ENCODE data around the gene PEX26. TPM values are rescaled to one million over a fixed set of nuclear protein-coding genes. Genes with fewer than 3 reads are reported as not detected.
"Not testable (repeated sequence)": the region's sequence is repeated elsewhere in the genome, so short reads cannot be mapped to it uniquely, and the experiment has no call there.

Gene PEX26
- total RNA-seq, 1 donor from 2014 or later, result 9.4 TPM

DNA sequence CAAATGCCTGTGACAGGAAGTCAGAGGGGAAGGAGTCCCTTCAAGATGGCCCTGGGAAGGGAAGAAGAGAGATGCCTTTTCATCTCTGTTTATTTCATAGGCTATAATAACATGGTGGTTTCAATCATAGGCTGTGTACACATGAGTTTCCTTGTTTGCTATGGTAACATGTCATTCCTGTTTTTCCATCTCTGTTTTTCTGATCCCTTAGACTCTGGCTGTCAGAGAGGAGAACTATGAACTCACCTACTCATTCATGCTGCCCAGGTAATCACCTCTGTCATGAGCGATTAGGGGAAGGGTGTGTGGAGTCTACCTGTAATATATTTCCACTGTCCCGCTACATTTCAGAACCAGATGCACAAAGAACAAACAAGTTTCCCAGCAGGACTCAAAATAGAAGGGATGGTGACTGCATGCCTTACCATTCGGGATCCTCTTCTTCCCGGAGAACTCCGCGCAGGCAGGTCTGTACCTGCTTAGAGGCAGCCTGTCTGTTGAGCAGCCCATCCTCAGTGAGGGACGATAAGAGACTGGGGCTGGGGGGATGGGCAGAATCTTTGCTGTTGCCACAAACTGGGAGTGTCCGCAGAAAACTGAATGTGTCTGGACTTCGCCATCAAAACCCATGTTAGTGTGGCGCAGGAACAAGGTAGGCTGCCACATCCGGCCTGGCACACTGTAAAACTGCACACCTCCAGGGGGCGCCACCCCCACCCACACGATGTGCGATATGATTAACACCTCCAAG, 7.1 kb upstream of the PEX26 start:
- no peak for DNase-seq (ENCODE audit: low spot score in 2 of 2)
- no peak for FAIRE-seq

DNA sequence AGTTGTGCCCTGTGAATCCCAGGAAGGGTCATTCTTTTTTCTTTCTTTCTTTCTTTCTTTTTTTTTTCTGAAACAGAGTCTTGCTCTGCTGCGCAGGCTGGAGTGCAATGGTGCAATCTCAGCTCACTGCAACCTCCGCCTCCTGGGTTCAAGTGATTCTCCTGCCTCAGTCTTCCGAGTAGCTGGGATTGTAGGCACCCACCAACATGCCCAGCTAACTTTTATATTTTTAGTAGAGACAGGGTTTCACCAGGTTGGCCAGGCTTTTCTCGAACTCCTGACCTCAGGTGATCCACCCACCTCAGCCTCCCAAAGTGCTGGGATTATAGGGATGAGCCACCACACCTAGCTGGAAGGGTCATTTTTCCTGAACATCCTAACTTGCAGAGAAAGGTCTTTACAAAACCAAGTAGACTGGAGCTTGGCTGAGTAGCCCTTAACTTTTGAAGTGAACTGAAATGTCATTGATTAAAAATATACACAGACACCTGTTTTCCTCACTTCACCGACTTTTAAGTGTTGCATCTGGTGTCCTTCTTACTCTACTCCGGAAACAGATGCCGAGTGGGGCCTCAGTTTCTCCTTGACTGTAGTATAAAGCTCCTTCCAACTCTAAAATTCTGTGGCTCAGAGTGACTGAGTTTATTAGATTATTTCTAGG, 6.4 kb upstream of the PEX26 start:
- FAIRE-seq; DNase-seq (ENCODE audit: low spot score in 2 of 2): not testable (repeated sequence)

DNA sequence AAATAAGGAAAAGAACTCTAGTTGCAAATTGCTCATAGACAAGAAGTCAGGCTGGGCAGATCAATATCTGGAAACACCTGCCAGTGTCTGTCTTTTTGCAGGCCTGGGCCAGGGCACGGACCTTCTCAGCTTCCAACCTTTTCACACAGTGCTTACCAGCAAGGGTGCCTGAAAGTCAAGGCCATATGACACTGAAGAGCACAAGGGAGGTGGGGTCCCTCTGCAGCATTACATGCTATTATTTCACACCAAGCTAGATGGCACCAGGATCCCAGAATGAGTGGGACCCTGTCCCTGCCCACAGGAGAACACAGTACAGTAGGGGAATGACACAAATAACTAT, 5.9 kb upstream of the PEX26 start:
- FAIRE-seq (no peak), DNase-seq (ENCODE audit: low spot score in 2 of 2) (no peak)

DNA sequence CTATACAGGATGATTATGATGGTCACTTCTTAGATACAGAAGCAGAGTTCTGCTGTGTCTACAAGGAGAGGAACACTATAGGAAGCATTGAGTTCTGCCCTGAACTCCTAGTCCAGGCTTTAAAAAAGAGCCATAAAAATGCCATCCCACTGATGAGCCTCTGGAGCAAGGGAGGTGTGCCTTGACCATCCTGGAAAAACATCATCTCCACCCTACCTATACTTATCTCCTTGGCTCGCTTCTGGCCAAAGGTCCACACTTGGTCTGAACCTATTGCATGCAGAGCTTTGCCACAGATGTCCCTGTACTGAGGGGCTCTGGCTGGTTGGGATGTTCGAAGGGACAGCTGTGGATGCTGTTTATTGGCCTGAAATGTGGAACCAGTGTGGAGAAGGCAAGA, 4.3 kb upstream of the PEX26 start:
- DNase-seq (ENCODE audit: low spot score in 2 of 2) (no peak), FAIRE-seq (no peak)

DNA sequence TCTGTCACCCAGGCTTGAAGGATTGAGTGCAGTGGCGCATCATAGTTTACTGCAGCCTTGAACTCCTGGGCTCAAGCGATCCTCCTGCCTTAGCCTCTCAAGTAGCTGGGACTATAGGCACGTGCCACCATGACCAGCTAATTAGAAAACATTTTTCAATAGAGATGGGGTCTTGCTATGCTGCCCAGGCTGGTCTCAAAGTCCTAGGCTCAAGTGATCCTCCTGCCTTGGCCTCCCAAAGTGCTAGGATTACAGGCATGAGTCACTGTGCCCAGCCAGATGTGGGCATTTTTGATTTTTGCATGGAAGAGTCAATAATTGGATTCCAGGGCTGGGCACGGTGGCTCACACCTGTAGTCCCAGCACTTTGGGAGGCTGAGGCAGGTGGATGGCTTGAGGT, 3.9 kb upstream of the PEX26 start:
- FAIRE-seq; DNase-seq (ENCODE audit: low spot score in 2 of 2): not testable (repeated sequence)

DNA sequence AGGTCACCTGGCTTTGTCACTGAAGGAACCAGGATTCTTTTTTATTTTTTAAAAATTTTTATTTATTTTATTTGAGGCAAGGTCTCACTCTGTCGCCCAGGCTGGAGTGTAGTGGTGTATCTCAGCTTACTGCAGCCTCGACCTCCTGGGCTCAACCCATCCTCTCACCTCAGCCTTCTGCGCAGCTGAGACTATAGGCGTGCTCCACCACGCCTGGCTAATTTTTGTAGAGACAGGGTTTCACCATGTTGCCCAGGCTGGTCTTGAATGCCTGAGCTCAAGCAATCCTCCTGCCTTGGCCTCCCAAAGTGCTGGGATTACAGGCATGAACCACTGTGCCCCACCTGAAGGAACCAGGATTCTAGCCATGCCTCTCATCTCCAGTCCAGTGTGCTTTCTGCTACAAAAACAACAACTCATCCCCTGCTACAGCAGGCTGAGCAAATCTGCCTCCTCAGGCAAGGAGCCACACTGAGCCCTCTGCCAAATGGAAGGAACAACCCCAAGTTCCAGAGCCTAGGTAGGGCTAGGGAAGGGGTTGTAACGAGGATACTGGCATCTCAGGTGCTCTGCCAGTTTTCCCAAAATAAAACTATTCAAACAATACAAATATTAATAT, 2.6 kb upstream of the PEX26 start:
- FAIRE-seq, result no peak
- no peak for DNase-seq (ENCODE audit: low spot score in 2 of 2)

DNA sequence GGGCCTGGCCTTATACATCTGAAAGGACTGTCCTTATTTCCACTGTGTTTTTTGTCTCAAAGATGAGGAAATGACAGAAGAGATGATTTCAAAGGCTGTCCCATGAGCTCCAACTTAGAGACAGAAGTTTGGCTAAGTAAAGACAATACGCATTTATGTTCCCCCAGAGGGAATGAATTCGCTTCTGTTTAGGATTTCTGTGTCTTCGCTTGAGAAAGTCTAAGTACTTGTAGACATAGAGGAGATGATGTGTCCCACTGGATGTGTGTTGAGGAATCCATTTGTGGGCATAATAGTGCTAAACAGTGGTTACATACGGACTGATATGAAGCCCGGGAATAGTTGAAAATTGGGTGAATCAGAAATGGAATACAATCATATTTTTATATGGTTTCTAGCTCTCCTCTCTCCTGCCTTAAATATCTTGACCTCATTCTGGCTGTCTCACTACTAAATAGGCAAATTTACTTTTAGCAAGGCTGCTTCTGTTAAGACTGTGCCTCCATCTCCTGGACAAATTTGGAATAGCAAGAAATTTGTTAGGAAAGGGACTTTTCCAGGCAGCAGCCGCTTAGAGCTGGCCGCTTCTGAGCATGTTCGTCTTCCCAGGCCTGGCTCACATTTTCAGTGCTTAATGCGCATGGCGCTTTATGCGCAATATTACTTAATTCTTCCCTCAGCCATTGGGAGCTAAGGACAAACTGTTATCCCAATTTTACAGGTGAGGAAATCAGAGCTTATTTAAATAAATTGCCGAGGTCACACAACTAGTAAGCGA, 1.9 kb upstream of the PEX26 start:
- peak; percentile 70 to 75 for DNase-seq (ENCODE audit: low spot score in 2 of 2)
- FAIRE-seq, result peak; percentile 68

DNA sequence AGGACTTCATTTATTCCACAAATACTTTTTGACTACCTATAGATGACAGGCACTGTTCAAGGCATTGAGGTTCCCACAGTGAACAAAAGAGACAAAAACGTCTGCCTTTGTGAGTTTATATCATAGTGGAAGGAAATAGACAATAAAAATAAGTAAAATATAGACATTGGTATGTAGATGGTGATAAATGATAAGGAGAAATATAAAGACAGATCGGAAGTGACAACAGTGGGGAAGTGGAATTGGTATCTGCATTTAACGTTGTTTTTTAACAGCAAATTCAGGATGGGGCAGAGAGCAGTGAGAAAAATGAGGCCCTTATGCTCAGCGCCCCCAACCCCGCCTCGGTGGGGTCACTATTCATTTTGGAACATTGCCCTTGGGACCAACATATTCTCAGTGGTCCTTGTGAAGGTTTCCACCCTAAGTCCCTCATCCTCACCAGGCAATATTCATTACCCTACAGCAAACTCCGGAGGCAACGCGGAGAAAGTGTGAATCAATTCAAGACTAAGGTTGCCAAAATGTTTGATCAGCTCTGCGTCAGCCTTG, 627 bp upstream of the PEX26 start:
- no peak for FAIRE-seq

DNA sequence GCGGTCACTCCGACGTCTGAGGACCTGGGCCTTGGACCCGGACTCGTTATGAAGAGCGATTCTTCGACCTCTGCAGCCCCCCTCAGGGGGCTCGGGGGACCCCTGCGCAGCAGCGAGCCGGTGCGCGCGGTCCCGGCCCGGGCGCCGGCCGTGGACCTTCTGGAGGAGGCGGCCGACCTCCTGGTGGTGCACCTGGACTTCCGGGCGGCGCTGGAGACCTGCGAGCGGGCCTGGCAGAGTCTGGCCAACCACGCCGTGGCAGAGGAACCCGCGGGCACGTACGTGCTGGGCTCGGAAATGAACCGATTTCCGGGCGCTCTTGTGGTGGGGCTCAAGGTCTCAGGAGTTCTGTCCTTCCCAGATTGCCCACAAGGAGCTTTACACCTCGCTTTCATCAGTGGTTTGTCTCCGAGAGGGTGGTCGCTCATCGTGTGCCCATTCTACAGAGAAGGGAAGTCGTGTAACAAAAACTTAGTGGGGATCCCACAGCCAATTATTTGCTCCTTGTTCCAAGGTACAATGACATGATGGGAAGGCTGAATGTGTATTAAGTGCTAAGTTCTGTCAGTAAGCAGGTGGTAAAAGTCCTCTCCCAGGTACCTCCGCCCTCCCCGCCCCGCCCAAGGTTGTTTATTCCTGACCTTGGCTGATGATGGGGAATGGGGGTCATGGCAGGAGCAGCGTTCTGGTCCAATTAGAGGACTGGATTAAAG, 695 bp downstream of the PEX26 start:
- FAIRE-seq (no peak), DNase-seq (ENCODE audit: low spot score in 2 of 2) (no peak)

More for the DNA sequence above, 627 bp upstream of the PEX26 start:
- no peak for DNase-seq (ENCODE audit: low spot score in 2 of 2)

DNA sequence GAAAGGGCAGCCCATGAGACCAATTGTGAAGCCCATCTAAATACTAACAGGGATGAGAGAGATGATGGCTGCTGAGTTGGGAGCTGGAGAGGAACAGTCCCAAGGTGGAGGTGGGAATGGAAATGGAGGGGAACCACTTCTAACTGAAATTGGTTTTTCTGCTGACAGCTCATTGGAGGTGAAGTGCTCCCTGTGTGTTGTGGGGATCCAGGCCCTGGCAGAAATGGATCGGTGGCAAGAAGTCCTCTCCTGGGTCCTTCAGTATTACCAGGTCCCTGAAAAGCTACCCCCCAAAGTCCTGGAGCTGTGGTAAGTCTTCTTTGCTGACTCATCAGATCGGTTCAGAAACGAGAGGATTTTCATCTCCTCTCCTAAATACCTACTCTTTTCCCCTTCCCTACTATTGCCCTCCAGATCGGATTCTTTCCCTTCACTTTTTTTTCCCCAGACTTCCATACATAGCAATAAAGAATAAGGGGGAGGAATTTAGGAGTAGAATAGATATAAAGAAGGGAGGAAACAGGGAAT, 2.0 kb downstream of the PEX26 start:
- DNase-seq (ENCODE audit: low spot score in 2 of 2) (no peak), FAIRE-seq (no peak)

DNA sequence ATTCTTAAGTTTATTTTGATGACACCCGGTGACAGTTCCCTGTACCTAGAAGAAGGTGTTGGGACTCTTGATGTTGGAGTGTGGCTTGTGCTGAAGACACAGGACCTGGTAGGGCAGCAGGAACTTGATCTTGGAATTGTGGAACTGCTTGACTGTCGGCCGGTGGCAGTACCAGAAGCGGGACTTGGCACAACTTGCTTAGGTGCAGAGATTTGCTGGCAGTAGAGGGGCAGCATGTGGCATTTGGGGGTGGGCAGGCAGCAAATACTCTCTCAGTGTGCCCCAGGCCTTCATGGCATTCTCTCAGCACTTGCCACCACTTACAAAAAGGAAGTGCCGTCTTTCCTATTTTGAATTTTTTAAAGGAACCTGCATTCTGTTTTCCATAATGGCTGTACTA, 3.6 kb downstream of the PEX26 start:
- DNase-seq (ENCODE audit: low spot score in 2 of 2) (no peak), FAIRE-seq (no peak)

DNA sequence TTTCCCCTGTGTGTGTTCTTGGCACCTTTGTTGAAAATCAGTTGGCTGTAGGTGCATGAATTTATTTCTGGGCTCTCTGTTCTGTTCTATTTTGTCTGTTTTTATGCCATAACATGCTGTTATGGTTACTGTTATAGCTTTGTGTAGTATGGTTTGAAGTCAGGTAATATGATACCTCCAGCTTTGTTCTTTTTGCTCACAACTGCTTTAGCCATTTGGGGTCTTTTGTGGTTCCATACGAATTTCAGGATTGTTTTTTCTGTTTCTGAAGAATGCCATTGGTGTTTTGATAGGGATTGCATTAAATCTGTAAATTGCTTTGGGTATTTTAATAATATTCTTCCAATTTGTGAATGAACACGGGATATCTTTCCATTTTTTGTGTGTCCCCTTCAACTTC, 4.7 kb downstream of the PEX26 start:
- FAIRE-seq, result no peak
- DNase-seq (ENCODE audit: low spot score in 2 of 2), result no peak

DNA sequence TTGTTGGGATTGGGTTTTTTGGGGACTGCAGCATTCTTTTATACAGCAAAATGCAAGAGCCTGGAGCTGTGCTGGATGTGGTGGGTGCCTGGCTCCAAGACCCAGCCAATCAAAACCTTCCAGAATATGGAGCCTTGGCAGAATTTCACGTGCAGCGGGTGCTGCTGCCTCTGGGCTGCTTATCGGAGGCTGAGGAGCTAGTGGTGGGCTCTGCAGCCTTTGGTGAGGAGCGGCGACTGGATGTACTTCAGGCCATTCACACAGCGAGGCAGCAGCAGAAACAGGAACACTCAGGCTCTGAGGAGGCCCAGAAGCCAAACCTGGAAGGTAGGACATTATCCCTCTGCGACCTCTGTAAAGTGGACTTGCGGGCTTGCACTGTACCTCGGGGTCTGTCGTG, 5.6 kb downstream of the PEX26 start:
- no peak for DNase-seq (ENCODE audit: low spot score in 2 of 2)
- no peak for FAIRE-seq

DNA sequence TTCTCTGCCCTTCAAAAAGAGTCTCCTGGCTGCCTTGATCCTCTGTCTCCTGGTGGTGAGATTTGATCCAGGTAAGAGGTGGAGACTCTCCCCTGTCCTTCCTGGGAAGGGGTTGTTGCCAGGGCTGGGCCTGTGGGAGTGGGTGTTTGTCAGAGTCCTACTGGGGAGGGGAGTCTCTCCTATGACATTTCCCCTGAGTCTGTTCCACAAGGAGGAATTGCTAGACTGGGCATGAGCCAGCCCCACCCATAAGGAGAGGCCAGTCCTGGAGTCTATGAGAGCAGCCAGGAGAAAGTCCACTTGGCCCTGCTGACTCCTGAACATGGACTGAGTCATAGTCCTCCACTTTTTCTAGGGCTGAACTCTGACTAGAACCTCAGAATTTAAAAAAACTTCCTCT, 7.4 kb downstream of the PEX26 start:
- no peak for FAIRE-seq
- no peak for DNase-seq (ENCODE audit: low spot score in 2 of 2)

DNA sequence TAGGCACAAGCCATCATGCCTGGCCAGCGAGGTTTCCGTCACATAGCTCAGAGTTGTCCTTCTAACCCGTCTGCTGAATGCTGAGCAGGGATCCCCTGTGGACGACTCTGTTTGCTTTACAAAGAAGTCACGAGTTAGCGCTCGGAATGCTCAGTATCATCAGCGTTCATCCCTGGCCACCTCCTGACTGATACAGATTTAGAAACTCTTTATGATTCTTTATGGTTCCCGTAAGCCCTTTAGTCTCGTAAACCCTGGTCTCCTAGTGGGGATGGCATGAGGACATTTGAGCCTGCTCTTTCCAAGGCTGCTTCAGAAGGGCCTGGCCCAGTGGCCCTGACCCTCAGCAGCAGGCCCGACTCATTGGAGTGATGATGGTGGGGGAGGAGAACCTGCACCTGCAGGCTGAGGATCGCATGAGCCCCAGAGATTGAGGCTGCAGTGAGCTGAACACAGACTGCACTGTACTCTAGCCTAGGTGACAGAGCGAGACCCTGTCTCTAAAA, 9.6 kb downstream of the PEX26 start:
- DNase-seq (ENCODE audit: low spot score in 2 of 2) (no peak), FAIRE-seq (no peak)

DNA sequence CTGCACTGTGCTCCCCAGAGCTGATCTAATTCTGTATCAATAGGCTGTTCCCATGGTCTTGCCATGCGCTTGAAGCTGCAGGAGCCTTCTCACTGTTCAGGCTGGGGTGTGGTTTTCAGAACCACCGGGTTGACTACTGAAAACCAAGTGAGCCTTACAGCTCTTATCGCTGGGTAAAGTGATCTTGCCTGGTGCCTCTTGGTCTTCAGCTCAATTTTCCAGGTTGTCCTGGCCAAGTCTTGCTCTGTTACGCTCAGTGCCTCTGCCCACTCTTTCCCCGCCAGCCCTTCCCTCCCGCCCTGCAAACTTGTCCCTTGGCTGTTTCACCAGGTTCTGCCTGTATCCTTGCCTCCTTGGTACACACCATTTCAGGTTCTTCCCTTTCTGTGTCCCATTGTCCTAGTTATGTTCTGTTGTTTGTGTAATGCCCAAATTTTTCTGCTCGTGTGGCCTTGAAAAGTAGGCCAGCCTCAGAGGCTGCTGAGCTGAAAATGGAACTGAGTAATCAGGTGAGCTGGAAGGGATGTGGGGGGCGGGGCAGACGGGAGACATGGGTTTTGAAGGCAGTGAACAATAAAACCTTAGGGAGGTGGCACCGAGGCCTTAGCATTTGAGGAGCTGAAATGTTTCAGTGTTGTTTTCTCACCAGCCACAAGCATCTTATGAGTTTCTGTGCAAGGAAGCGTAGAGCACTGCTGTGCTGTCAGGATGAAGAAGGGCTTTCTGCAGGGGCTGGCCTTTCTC, 11.2 kb downstream of the PEX26 start:
- FAIRE-seq (no peak), DNase-seq (ENCODE audit: low spot score in 2 of 2) (no peak)

DNA sequence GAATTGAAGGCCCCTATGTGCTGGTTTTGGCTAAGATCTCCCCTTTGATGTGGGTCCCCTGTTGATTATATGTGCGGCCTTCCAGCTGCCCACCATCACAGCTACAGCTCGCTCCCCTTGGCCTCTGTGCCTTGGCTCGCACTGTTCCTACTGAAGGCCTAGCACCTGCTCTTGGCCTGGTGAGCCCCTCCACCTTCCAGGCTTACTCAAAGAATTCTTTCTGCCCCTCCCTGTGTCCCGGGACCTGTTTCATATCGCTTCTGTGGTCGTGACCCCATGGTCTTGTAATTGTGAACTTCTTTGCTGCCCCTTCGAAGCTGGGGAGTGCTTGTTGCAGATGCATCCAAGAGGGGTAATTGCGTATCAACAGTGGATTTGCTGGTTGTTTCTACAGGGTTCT, 12.5 kb downstream of the PEX26 start:
- no peak for DNase-seq (ENCODE audit: low spot score in 2 of 2)
- no peak for FAIRE-seq

DNA sequence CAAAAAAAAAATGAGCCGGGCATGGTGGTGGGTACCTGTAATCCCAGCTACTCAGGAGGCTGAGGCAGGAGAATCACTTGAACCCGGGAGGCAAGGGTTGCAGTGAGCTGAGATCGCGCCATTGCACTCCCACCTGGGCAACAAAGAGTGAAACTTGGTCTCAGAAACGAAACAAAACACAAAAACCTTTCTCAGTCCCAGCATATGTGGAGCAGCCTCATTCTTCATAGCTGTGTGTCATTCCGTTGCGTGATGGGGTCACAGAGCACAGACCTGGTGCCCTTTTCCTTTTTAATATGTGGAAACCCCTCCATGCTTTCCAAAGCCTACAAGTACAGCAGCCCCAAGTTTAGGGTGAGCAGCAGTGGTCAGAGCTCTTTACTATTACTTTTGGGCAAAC, 13.7 kb downstream of the PEX26 start:
- FAIRE-seq (no peak), DNase-seq (ENCODE audit: low spot score in 2 of 2) (no peak)

DNA sequence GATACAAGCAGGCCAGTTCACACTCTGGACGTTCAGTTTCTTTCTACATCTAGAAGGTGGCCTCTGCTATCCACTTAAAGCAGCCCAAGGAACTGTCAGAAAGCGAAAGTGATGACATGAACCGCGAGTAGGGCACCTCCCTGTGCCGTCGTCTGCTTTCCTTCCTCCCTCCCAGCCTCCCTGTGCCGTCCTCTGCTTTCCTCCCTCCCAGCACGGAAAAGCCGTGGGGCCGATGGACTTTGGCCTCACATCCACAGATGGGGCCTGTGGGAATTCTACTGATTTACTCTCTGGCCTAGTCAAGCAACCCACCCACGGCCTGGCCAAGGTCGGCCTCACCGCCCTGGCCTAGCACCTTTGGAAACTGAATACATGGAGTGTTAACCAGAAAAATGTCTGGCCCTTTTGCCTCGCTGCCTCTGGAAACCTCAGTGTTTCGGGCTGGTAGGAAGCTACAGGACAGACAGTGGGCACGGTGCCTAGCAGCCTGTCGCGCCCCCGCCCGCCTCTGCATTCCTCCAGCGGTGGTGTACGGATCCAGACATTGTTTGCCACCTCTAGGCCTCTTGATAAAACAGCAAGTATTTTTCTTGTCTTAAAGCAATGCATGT, 14.2 kb downstream of the PEX26 start:
- FAIRE-seq, result no peak
- DNase-seq (ENCODE audit: low spot score in 2 of 2), result no peak

Measured in frontal cortex (tissue), 4 donors.